Measurements from ENCODE around the gene HMG20B.

The HMG20B gene

GRCh38 chr19:3585301-3586126, 12.8 kb downstream of the HMG20B start, which contains the start of gene GIPC3:
TSS of gene GIPC3 (plus strand) at chr19:3585478. CDS start at chr19:3585598, 120 bp downstream.
- DNase-seq, result no peak

GRCh38 chr19:3586127-3586626, 13.4 kb downstream of the HMG20B start:
- no peak for DNase-seq

- DNase-seq, result no peak
Measured at GRCh38 chr19:3586707-3587346, 14.1 kb downstream of the HMG20B start.

GRCh38 chr19:3589439-3589838, 16.7 kb downstream of the HMG20B start:
- DNase-seq, result no peak

GRCh38 chr19:3589949-3590348, 17.2 kb downstream of the HMG20B start:
- no peak for DNase-seq

GRCh38 chr19:3590991-3591659, 18.4 kb downstream of the HMG20B start:
- no peak for DNase-seq

GRCh38 chr19:3591876-3592613, 19.3 kb downstream of the HMG20B start:
- DNase-seq, result no peak

GRCh38 chr19:3593156-3593555, 20.4 kb downstream of the HMG20B start:
- DNase-seq, result no peak

- no peak for DNase-seq
Measured at GRCh38 chr19:3595521-3596061, 22.8 kb downstream of the HMG20B start.

- no peak for DNase-seq
Measured at GRCh38 chr19:3599776-3600187, 27.0 kb downstream of the HMG20B start.

- DNase-seq, result no peak
Measured at GRCh38 chr19:3601021-3601420, 28.3 kb downstream of the HMG20B start.

GRCh38 chr19:3603121-3603811, 30.5 kb downstream of the HMG20B start:
- DNase-seq, result no peak

GRCh38 chr19:3604227-3604986, 31.7 kb downstream of the HMG20B start:
- no peak for DNase-seq

- no peak for DNase-seq
Measured at GRCh38 chr19:3604987-3605343, 32.2 kb downstream of the HMG20B start.

GRCh38 chr19:3605361-3605760, 32.6 kb downstream of the HMG20B start:
- no peak for DNase-seq

- DNase-seq, result no peak
Measured at GRCh38 chr19:3605770-3606169, 33.0 kb downstream of the HMG20B start.

- DNase-seq, result no peak
Measured at GRCh38 chr19:3606174-3606689, 33.5 kb downstream of the HMG20B start.

GRCh38 chr19:3606690-3607289, 34.0 kb downstream of the HMG20B start, which contains the start of gene TBXA2R:
TSS of gene TBXA2R (minus strand) at chr19:3606875. CDS start at chr19:3600634, 6,241 bp downstream.
- DNase-seq, result no peak

GRCh38 chr19:3607303-3608078, 34.7 kb downstream of the HMG20B start:
- no peak for DNase-seq

Data from cortex of kidney (tissue), 1 donor.